Mesendoderm (in vitro differentiated cells): ENCODE results near the gene LZTR1.
"Not testable (repeated sequence)": the region's sequence is repeated elsewhere in the genome, so short reads cannot be mapped to it uniquely, and the experiment has no call there.

Experiments used
- DNase-seq: peaks from one replicate; pipeline ENCODE4 v3.0.0; 2013
- H2AK5ac ChIP-seq: 2 replicates; pipeline ENCODE4 v1.6.1; 2013; ENCODE audit warnings: low read length, inconsistent platforms
- H2BK120ac ChIP-seq: 2 replicates; pipeline ENCODE4 v1.6.1; 2013; ENCODE audit warnings: low read depth, mild to moderate bottlenecking, low read length, moderate library complexity, mixed read lengths
- H2BK15ac ChIP-seq: replicated peaks from 2 replicates; pipeline ENCODE4 v1.6.1; 2013; ENCODE audit warnings: low read depth, mild to moderate bottlenecking, moderate library complexity
- H2BK5ac ChIP-seq: 2 replicates; pipeline ENCODE4 v1.6.1; 2013; ENCODE audit warnings: low read length, inconsistent platforms
- H3K18ac ChIP-seq: 2 replicates; pipeline ENCODE4 v1.6.1; 2013; ENCODE audit warnings: mild to moderate bottlenecking, low read length, mixed read lengths
- H3K23ac ChIP-seq: one replicate; pipeline ENCODE4 v1.6.1; 2013; ENCODE audit warnings: low read length
- H3K27ac ChIP-seq: 2 replicates; pipeline ENCODE4 v1.5.1; 2013; ENCODE audit warnings: low read depth, mild to moderate bottlenecking, inconsistent platforms, low read length, moderate library complexity
- H3K27me3 ChIP-seq: 2 replicates; pipeline ENCODE4 v1.6.1; 2013; ENCODE audit warnings: low read length, control low read depth, mild to moderate bottlenecking, inconsistent platforms; ENCODE audit not compliant: insufficient read depth, poor library complexity
- H3K36me3 ChIP-seq: 2 replicates; pipeline ENCODE4 v1.6.1; 2013; ENCODE audit warnings: low read length, inconsistent platforms; ENCODE audit not compliant: control insufficient read depth, insufficient read depth
- H3K4ac ChIP-seq: one replicate; pipeline ENCODE4 v1.6.1; 2013; ENCODE audit warnings: low read depth, mild to moderate bottlenecking, low read length, moderate library complexity
- H3K4me1 ChIP-seq: 2 replicates; pipeline ENCODE4 v1.6.1; 2013; ENCODE audit warnings: low read depth, low read length, inconsistent platforms; ENCODE audit not compliant: control insufficient read depth
- H3K4me2 ChIP-seq: 2 replicates; pipeline ENCODE4 v1.6.1; 2013; ENCODE audit warnings: low read length
- H3K4me3 ChIP-seq: 2 replicates; pipeline ENCODE4 v1.5.1; 2013; ENCODE audit warnings: mild to moderate bottlenecking, low read length
- H3K56ac ChIP-seq: one replicate; pipeline ENCODE4 v1.6.1; 2013; ENCODE audit warnings: low read length
- H3K79me1 ChIP-seq: 2 replicates; pipeline ENCODE4 v1.6.1; 2013; ENCODE audit warnings: low read length, inconsistent platforms
- H3K79me2 ChIP-seq: 2 replicates; pipeline ENCODE4 v1.6.1; 2013; ENCODE audit warnings: mild to moderate bottlenecking, low read length; ENCODE audit not compliant: control insufficient read depth, insufficient read depth
- H3K9ac ChIP-seq: 2 replicates; pipeline ENCODE4 v1.6.1; 2013; ENCODE audit warnings: low read length, inconsistent platforms
- H4K5ac ChIP-seq: one replicate; pipeline ENCODE4 v1.6.1; 2013; ENCODE audit warnings: low read length
- H4K8ac ChIP-seq: one replicate; pipeline ENCODE4 v1.6.1; 2013; ENCODE audit warnings: low read depth, mild to moderate bottlenecking, control low read depth, low read length, moderate library complexity
- WGBS: extraction: QIAGEN DNeasy Blood & Tissue Kit; methylation state at CpG from one replicate; pipeline ENCODE4 v1.1.7; 2013; ENCODE audit warnings: low lambda C conversion rate, missing lambda C conversion rate; ENCODE audit not compliant: insufficient coverage; ENCODE audit errors: extremely low coverage; 5-methylcytosine and 5-hydroxymethylcytosine counted together

LZTR1 gene

DNA sequence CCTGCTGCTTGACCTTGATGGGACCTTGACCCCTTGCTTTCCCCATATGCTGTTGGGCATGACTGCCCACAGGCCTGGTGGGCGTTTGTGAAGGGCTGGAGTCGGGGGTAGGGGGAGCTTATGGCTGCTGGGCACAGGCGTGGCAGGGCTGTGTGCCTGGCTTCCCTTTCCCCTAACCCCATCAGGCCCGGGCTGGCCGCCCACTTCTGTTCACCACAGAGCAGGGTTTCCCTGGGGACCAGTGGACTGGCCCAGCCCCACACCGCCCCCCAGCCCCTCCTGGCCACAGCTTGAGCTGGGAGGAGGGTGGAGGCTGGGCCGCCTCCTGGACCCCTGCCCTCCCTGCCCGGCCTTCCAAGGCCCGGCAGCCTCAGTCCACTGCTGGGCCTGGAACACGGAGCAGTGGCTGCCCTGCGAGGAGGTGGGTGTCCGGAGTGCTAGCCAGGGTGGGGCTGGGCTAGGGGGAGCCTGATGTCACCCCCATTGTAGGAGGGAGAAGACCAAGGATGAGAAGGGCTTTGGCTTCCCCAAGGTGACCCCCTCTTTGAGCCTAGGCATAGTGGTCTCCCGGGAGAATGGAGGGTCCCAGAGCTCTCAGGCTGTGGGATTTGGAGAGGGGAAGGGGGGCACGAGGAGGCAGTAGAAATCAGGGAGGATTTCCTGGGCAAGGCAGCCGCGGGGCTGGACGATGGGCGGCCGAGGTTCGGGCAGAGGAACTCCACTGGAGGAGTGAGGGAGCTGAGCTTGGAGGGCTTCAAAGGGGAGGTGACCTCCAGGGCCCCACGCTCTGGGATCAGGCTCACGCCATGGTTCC is 15.0 kb upstream of the LZTR1 start, which contains the start of gene AIFM3:
AIFM3 (plus strand) TSS at position 373 of the 814 bp plus-strand sequence. CDS start 690 bp downstream, outside the sequence.
- Histone ChIP-seq H3K79me1 (no peaks in the 10 kb centered on the region), H3K4ac (no peak within 1 kb of the TSS), H3K23ac (no peak within 1 kb of the TSS), H2AK5ac (no peak within 1 kb of the TSS), H3K27me3 (peaks cover 12% of the 10 kb centered on the region), H3K56ac (no peak within 1 kb of the TSS), H3K4me1 (peaks cover 2% of the 10 kb centered on the region), H2BK120ac (no peak within 1 kb of the TSS), H4K8ac (no peak within 1 kb of the TSS), H3K36me3 (no peaks in the 10 kb centered on the region), H3K27ac (no peak within 1 kb of the TSS), H2BK5ac (no peak within 1 kb of the TSS), H3K4me2 (no peak within 1 kb of the TSS), H3K4me3 (no peak within 1 kb of the TSS), H3K18ac (no peak within 1 kb of the TSS), H3K79me2 (no peaks in the 10 kb centered on the region), H3K9ac (no peak within 1 kb of the TSS), H4K5ac (no peak within 1 kb of the TSS), H2BK15ac (no peak within 1 kb of the TSS)
- DNase-seq: no peak
- no CpG with 5 or more reads among the region's 22 CpGs for WGBS

DNA sequence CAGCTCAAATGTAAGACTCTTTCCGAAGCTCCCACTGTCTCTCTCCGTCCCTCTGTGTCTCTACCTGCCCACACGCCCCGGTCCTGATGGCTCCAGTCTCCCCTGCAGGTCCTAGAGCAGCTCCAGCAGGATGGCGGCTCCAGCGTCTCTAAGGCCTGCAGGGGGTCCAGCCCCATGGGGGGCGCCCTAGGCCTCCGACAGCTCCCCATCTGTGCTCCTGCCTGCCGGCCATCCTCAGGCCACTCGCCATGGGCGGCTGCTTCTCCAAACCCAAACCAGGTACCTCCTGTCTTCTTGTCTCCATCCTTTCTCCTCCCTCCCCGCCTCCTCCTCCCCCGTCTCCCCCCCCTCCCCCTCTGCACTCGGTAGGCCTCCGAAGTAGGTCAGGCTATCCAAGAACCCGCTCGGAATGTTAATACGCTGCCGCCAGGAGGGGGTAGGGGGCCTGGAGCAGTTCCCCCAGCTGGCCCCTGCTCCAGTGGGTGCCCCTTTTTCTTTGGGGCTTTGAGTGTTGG is 14.3 kb upstream of the LZTR1 start:
- H3K4me2 ChIP-seq: no peak overlapping the region
- no peak overlapping the region for H3K23ac ChIP-seq
- no peak overlapping the region for H4K8ac ChIP-seq
- no peak overlapping the region for H3K27ac ChIP-seq
- no peak overlapping the region for H3K56ac ChIP-seq
- H3K18ac ChIP-seq: no peak overlapping the region
- no peak overlapping the region for H3K9ac ChIP-seq
- H3K4me3 ChIP-seq: no peak overlapping the region
- H3K27me3 ChIP-seq: peaks cover 12% of the 10 kb centered on the region
- no peak overlapping the region for H2BK5ac ChIP-seq
- no peak overlapping the region for H2BK120ac ChIP-seq
- no peak overlapping the region for H4K5ac ChIP-seq
- H2BK15ac ChIP-seq: no peak overlapping the region
- no peaks in the 10 kb centered on the region for H3K79me2 ChIP-seq
- H3K4me1 ChIP-seq: peaks cover 2% of the 10 kb centered on the region
- H2AK5ac ChIP-seq: no peak overlapping the region
- peak; percentile 48 for DNase-seq
- no peaks in the 10 kb centered on the region for H3K79me1 ChIP-seq
- H3K4ac ChIP-seq: no peak overlapping the region
- H3K36me3 ChIP-seq: no peaks in the 10 kb centered on the region
- WGBS: no CpG with 5 or more reads among the region's 19 CpGs

DNA sequence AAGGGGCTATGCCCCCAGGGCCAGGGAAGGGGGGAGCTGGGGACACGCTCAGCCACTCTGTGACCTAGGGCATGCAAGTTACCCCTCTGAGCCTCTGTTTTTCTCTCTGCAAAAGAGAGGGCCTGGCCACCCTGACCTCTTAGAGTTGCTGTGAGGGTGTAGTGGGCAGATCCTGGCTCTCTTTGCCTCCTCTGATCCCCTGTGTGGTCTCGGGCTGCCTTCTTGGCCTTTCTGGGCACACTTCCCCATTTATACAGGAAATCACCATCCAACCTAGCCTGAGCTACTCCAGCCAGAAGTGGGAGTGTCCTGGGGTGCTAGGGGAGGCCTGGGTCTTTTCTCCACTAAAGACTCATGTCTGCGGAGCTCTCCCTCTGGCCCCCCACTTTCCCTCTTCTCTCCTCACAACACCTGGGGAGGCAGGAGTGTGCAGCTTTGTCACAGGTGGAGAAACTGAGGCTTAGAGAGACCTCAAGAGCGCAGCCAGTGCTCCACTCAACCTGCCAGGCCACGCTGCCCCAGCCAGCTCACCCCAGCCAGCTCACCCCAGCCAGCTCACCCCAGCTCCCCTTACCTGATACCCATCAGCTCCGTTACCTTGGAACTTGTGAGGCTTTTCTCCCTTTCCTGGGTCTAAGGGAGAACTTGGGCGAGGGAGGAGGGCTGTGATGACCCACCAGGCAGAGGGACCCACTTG is 13.7 kb upstream of the LZTR1 start:
- no peaks in the 10 kb centered on the region for H3K79me1 ChIP-seq
- H2BK120ac ChIP-seq: no peak overlapping the region
- no peak overlapping the region for H3K4ac ChIP-seq
- no peak overlapping the region for H3K9ac ChIP-seq
- no peak overlapping the region for H3K23ac ChIP-seq
- no peak overlapping the region for H3K4me2 ChIP-seq
- H3K27ac ChIP-seq: no peak overlapping the region
- H2AK5ac ChIP-seq: no peak overlapping the region
- peaks cover 2% of the 10 kb centered on the region for H3K4me1 ChIP-seq
- no peak overlapping the region for H3K56ac ChIP-seq
- no peaks in the 10 kb centered on the region for H3K79me2 ChIP-seq
- DNase-seq: no peak
- no peak overlapping the region for H4K5ac ChIP-seq
- no peak overlapping the region for H3K18ac ChIP-seq
- H4K8ac ChIP-seq: no peak overlapping the region
- no peak overlapping the region for H2BK5ac ChIP-seq
- no peak overlapping the region for H3K4me3 ChIP-seq
- no CpG with 5 or more reads among the region's 7 CpGs for WGBS
- H3K27me3 ChIP-seq: peaks cover 12% of the 10 kb centered on the region
- no peak overlapping the region for H2BK15ac ChIP-seq
- H3K36me3 ChIP-seq: no peaks in the 10 kb centered on the region

DNA sequence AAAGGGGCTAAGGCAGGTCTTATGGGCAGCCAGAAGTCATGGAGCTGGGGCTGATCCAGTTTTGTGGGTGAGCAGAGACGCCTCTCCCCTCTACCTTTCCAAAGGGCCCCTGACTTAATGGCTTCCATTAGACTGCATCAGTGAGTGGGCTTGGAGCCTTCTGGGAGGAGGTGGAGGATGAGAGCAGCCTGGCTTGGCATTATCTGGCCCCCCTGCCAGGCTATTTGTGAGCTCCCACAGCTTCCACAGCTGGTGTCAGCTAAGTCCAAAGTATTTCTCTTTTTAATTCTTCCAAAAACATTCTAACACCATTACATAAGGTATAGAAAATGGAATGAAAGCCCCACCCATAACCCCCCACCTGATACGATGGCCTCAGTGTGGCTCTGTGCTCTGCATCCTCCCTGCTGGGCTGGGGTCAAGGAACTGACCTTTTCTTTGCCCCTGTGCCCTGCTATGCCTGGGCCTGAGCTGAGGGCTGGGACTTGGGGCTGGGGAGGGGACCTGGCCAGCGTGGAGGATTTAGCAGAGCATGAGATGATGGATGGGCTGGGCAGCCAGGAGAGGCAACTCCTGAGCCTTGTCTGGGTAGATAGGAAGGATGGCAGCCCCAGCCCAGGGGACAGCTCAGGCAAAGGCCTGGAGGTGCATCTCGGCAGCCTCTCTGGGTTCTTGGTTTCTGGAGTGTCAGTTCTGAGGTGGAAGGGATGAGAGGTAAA is 11.0 kb upstream of the LZTR1 start:
- no peaks in the 10 kb centered on the region for H3K79me2 ChIP-seq
- H3K4ac ChIP-seq: no peak overlapping the region
- H3K4me3 ChIP-seq: no peak overlapping the region
- no peaks in the 10 kb centered on the region for H3K27me3 ChIP-seq
- no peak overlapping the region for H3K27ac ChIP-seq
- no peak overlapping the region for H3K18ac ChIP-seq
- no peak overlapping the region for H3K56ac ChIP-seq
- H2BK5ac ChIP-seq: no peak overlapping the region
- H4K5ac ChIP-seq: no peak overlapping the region
- peaks cover 2% of the 10 kb centered on the region for H3K4me1 ChIP-seq
- H3K4me2 ChIP-seq: no peak overlapping the region
- no peak overlapping the region for H2BK120ac ChIP-seq
- H4K8ac ChIP-seq: no peak overlapping the region
- no peaks in the 10 kb centered on the region for H3K36me3 ChIP-seq
- no peaks in the 10 kb centered on the region for H3K79me1 ChIP-seq
- H2BK15ac ChIP-seq: no peak overlapping the region
- DNase-seq: peak; percentile 22
- no peak overlapping the region for H3K9ac ChIP-seq
- no CpG with 5 or more reads among the region's 4 CpGs for WGBS
- no peak overlapping the region for H2AK5ac ChIP-seq
- no peak overlapping the region for H3K23ac ChIP-seq

DNA sequence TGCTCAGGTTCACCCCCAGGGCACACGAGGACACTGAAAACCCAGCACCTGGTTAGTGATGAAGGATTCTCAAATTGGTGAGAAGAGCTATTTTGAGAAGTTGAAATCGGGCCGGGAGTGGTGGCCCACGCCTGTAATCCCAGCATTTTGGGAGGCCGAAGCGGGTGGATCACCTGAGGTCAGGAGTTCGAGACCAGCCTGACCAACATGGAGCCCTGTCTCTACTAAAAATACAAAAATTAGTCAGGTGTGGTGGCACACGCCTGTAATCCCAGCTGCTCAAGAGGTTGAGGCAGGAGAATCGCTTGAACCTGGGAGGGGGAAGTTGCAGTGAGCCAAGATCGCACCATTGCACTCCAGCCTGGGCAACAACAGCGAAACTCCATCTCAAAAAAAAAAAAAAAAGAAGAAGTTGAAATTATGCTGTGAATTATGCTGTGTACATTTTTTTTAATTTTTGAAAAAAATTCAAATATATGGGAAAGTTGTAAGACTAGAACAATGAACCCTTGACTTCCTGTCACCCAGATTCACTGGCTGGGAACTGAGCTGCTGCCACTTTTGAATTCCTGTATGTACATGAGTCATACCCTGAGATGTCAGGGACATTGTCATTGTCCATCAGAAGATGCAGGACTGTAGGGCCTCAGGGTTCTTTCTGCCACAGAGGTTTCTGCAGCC is 9.9 kb upstream of the LZTR1 start:
- not testable (repeated sequence) for H3K79me2 ChIP-seq

More for the DNA sequence above, 9.9 kb upstream of the LZTR1 start:
- not testable (repeated sequence) for H3K79me1 ChIP-seq, H3K23ac ChIP-seq, H4K8ac ChIP-seq, H2BK120ac ChIP-seq, H3K36me3 ChIP-seq, H3K4me3 ChIP-seq, H3K4me1 ChIP-seq, H3K18ac ChIP-seq, H2BK5ac ChIP-seq, H3K4me2 ChIP-seq, H2AK5ac ChIP-seq, H3K27me3 ChIP-seq, H3K27ac ChIP-seq, H2BK15ac ChIP-seq, H3K9ac ChIP-seq, H3K4ac ChIP-seq, H3K56ac ChIP-seq, H4K5ac ChIP-seq
- DNase-seq: peak; percentile 32
- no CpG with 5 or more reads among the region's 11 CpGs for WGBS
